ENCODE results near the gene KRTAP5-6. TPM values are rescaled to one million over a fixed set of nuclear protein-coding genes. Genes with fewer than 3 reads are reported as not detected.

Gene KRTAP5-6
- total RNA-seq, 1 donor from 2014 or later: not detected

DNA sequence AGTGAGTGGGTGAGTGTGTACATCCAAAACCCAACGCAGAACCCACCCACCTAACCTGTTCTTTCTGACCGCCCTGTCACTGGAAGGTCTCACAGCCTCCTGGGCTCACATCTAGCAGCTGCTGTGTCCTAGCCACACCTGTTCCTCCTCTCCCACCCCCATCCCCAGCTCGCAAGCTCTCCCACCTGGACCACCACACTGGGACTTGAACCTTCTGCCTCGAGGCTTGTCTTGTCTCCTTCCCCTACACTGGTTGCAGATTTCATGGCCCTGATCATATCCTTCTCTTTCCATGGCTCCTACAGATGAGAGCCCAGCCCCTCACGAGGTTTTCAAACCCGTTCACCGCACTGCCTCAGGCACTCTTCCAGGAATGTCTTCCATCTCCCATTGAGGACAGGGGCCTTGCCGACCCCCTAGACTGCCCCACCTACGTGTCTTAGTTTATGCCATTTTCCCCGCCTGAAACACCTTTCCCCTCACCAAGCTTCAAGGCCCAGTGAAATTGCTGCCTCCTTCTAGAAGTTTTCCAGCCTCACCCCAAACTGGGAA lies 46.7 kb downstream of the KRTAP5-6 start:
- TF ChIP-seq, protein P1, sequence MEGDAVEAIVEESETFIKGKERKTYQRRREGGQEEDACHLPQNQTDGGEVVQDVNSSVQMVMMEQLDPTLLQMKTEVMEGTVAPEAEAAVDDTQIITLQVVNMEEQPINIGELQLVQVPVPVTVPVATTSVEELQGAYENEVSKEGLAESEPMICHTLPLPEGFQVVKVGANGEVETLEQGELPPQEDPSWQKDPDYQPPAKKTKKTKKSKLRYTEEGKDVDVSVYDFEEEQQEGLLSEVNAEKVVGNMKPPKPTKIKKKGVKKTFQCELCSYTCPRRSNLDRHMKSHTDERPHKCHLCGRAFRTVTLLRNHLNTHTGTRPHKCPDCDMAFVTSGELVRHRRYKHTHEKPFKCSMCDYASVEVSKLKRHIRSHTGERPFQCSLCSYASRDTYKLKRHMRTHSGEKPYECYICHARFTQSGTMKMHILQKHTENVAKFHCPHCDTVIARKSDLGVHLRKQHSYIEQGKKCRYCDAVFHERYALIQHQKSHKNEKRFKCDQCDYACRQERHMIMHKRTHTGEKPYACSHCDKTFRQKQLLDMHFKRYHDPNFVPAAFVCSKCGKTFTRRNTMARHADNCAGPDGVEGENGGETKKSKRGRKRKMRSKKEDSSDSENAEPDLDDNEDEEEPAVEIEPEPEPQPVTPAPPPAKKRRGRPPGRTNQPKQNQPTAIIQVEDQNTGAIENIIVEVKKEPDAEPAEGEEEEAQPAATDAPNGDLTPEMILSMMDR (IDR thresholded peaks at IDR 0.05; ENCODE audit: insufficient read depth, low read length, severe bottlenecking): no peak
- DNase-seq (ENCODE audit: low read depth) (no peak), FAIRE-seq (peak; percentile 13)
- H3K4me3 ChIP-seq (ENCODE audit: low read depth, low read length): no peak overlapping the region
- no peaks in the 10 kb centered on the region for H3K27me3 ChIP-seq (ENCODE audit: control insufficient read depth, insufficient read depth, low read length)
- H3K36me3 ChIP-seq (ENCODE audit: control insufficient read depth, insufficient read depth, low read length): peaks cover 1% of the 10 kb centered on the region

DNA sequence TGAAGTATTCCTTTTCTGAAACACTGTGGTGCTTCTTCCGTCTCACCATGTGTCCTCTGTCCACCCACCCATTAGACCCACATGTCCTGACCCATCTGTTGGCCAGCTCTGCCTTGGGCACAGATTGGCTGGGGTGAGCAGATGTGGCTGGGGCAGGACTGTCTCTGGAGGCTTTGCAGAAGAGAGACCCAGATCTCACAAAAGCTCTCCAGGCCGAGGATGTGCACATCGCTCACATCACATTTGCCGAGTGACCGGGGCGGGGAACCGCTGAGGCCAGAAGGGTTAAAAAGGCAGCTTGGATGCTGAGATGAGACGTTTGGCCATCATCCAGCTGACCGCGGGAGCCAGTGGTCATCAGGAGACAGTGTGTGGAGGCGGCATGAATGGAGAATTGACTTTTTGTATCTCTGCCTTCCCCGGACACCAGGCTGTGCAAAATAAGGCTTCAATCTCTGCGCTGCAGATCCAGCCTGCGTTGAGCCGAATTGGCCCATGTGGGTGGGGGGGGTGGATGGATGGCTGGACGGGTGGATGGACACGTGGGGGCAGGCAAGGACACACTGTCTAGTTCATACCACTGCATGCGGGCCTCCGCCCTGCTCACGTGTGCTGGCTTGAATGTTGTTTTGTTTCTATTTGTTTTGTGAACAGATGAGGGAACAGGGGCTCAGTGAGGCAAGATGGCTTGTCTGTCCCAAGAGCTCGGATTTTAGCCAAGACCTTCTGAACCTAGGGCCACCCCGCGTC lies 47.3 kb downstream of the KRTAP5-6 start:
- FAIRE-seq: no peak
- peaks cover 1% of the 10 kb centered on the region for H3K36me3 ChIP-seq (ENCODE audit: control insufficient read depth, insufficient read depth, low read length)
- no peak overlapping the region for H3K4me3 ChIP-seq (ENCODE audit: low read depth, low read length)
- no peaks in the 10 kb centered on the region for H3K27me3 ChIP-seq (ENCODE audit: control insufficient read depth, insufficient read depth, low read length)
- TF ChIP-seq, protein P1 (IDR thresholded peaks at IDR 0.05; ENCODE audit: insufficient read depth, low read length, severe bottlenecking): peak; percentile 8
- DNase-seq (ENCODE audit: low read depth): no peak

DNA sequence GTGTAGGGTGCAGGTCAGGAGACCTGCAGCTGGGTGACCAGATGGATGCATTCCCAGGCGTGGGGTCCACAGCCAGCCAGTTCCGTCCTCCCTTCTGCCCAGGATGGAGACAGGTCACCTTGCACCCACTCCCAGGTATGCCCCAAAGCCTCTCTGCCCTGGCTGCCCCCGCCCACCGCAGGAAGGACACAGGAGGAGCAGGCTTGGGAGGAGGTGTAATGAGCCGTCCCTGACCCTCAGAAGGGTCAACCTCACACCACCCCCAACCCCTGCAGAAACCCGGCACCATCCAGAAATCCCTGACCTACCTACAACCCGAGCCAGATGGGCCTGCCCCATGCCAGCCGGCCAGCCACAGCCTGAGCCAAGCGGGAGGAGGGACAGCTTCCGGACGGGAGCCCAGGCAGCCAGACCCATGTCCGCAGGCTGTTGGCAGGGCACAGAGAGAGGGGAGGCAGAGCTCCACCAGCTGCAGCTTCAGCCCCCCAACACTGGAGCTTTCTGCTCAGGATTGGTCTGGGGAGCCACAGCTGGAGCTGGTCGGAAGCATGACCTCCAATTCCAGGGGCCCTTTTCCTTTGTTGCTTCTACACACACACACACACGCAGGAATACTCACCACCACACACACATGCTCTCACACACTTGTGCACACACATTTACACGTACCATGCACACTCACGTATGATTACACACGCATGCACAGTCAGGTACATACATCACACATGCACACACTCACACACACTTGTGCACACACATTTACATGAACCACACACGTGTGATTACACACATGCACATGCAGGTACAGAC lies 48.1 kb downstream of the KRTAP5-6 start:
- TF ChIP-seq, protein P1 (IDR thresholded peaks at IDR 0.05; ENCODE audit: insufficient read depth, low read length, severe bottlenecking): no peak
- no peaks in the 10 kb centered on the region for H3K27me3 ChIP-seq (ENCODE audit: control insufficient read depth, insufficient read depth, low read length)
- H3K4me3 ChIP-seq (ENCODE audit: low read depth, low read length): no peak overlapping the region
- no peak for DNase-seq (ENCODE audit: low read depth)
- no peak for FAIRE-seq
- H3K36me3 ChIP-seq (ENCODE audit: control insufficient read depth, insufficient read depth, low read length): peaks cover 1% of the 10 kb centered on the region

DNA sequence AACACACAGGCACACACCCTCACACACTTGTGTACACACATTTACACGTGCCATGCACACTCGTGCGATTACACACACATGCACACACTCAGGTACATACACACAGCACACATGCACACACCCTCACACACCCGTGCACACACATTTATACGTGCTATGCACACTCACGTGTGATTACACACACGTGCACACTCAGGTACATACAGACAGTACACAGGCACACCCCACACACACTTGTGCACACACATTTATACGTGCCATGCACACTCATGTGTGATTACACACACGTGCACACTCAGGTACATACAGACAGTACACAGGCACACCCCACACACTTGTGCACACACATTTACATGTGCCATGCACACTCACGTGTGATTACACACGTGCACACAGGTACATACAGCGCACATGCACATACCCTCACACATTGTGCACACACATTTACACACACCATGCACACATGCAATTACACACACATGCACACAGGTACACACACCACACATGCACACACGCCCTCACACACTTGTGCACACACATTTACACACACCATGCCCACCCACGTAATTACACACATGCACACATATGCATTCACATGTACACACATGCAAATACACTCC lies 48.8 kb downstream of the KRTAP5-6 start:
- TF ChIP-seq, protein P1 (IDR thresholded peaks at IDR 0.05; ENCODE audit: insufficient read depth, low read length, severe bottlenecking): no peak
- FAIRE-seq (peak; percentile 99), DNase-seq (ENCODE audit: low read depth) (no peak)
- H3K36me3 ChIP-seq (ENCODE audit: control insufficient read depth, insufficient read depth, low read length): peaks cover 1% of the 10 kb centered on the region
- H3K4me3 ChIP-seq (ENCODE audit: low read depth, low read length): no peak overlapping the region
- H3K27me3 ChIP-seq (ENCODE audit: control insufficient read depth, insufficient read depth, low read length): no peaks in the 10 kb centered on the region

DNA sequence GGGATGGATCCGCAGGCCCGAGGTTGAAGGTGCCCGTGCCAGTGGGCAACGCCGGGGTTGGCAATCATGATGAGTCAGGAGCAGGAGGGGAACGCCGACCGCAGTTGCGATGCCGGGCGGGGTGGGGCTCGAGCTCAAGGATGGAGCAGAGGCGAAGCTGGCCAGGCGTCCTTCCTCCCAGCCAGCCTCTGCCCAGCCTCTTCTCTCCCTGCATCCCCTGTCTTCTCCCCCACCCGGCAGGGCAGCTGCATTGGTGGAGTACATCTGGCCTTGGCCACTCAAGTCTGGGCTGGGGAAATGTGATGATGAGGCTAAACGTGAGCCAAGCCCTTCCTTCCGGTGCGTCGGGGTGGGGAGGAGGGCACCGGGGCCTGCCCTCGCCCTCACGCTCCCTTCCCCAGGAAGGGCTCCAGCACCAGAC lies 49.5 kb downstream of the KRTAP5-6 start:
- FAIRE-seq (no peak), DNase-seq (ENCODE audit: low read depth) (peak; percentile 33)
- TF ChIP-seq, protein P1 (IDR thresholded peaks at IDR 0.05; ENCODE audit: insufficient read depth, low read length, severe bottlenecking): no peak
- no peaks in the 10 kb centered on the region for H3K27me3 ChIP-seq (ENCODE audit: control insufficient read depth, insufficient read depth, low read length)
- no peak overlapping the region for H3K4me3 ChIP-seq (ENCODE audit: low read depth, low read length)
- peaks cover 1% of the 10 kb centered on the region for H3K36me3 ChIP-seq (ENCODE audit: control insufficient read depth, insufficient read depth, low read length)

Data from bronchial epithelial cell (primary cell).